Mucosa of rectum (tissue), 2 donors: ENCODE results near the gene UFD1.

Source experiments
- H3K27ac ChIP-seq, 2 donors: one replicate each; pipeline ENCODE4 v1.7.0; 2013; ENCODE audit warnings: inconsistent platforms in 2 of 2, low read depth in 2 of 2, low read length in 2 of 2
- H3K27me3 ChIP-seq, 2 donors: one replicate each; pipeline ENCODE4 v1.7.0; 2013; ENCODE audit warnings: low read length in 2 of 2; ENCODE audit not compliant: control insufficient read depth in 2 of 2, insufficient read depth in 2 of 2
- H3K36me3 ChIP-seq, 2 donors: one replicate each; pipeline ENCODE4 v1.7.0; 2013; ENCODE audit warnings: low read length in 2 of 2; ENCODE audit not compliant: control insufficient read depth in 2 of 2, insufficient read depth in 2 of 2
- H3K4me1 ChIP-seq, 2 donors: one replicate each; pipeline ENCODE4 v1.7.0; 2013; ENCODE audit warnings: low read length in 2 of 2, mild to moderate bottlenecking in 1 of 2; ENCODE audit not compliant: control insufficient read depth in 2 of 2, insufficient read depth in 2 of 2
- H3K4me3 ChIP-seq, 2 donors: one replicate each; pipeline ENCODE4 v1.7.0; 2013; ENCODE audit warnings: low read length in 2 of 2
- H3K9ac ChIP-seq, 2 donors: one replicate each; pipeline ENCODE4 v1.7.0; 2013; ENCODE audit warnings: low read length in 2 of 2, low read depth in 1 of 2, mild to moderate bottlenecking in 1 of 2
- H3K9me3 ChIP-seq, 2 donors: one replicate each; pipeline ENCODE4 v1.7.0; 2013; ENCODE audit warnings: low read length in 2 of 2; ENCODE audit not compliant: control insufficient read depth in 2 of 2
- donor health status: healthy.
- donor health status: Normal muscosa, but diverticular disease.

Gene UFD1

GRCh38 chr22:19496324-19496630, 17.3 kb upstream of the UFD1 start:
- Histone ChIP-seq H3K27me3 (no peaks in the 10 kb centered on the region), H3K9ac (no peak overlapping the region), H3K9me3 (no peaks in the 10 kb centered on the region), H3K4me3 (no peak overlapping the region), H3K36me3 (no peaks in the 10 kb centered on the region), H3K4me1 (no peaks in the 10 kb centered on the region), H3K27ac (no peak overlapping the region)

GRCh38 chr22:19495562-19496323, 16.8 kb upstream of the UFD1 start:
- no peak overlapping the region for H3K4me3 ChIP-seq
- H3K27ac ChIP-seq, result no peak overlapping the region
- H3K27me3 ChIP-seq, result no peaks in the 10 kb centered on the region
- no peaks in the 10 kb centered on the region for H3K36me3 ChIP-seq
- no peaks in the 10 kb centered on the region for H3K9me3 ChIP-seq
- no peaks in the 10 kb centered on the region for H3K4me1 ChIP-seq
- no peak overlapping the region for H3K9ac ChIP-seq

GRCh38 chr22:19494676-19495173, 15.7 kb upstream of the UFD1 start:
- Histone ChIP-seq H3K4me3 (no peak overlapping the region), H3K27me3 (no peaks in the 10 kb centered on the region), H3K4me1 (no peaks in the 10 kb centered on the region), H3K9ac (no peak overlapping the region), H3K27ac (no peak overlapping the region), H3K36me3 (no peaks in the 10 kb centered on the region), H3K9me3 (no peaks in the 10 kb centered on the region)

- Histone ChIP-seq H3K4me1 (no peaks in the 10 kb centered on the region), H3K27me3 (no peaks in the 10 kb centered on the region), H3K9me3 (no peaks in the 10 kb centered on the region), H3K27ac (no peak overlapping the region), H3K36me3 (no peaks in the 10 kb centered on the region), H3K4me3 (no peak overlapping the region), H3K9ac (no peak overlapping the region)
These were observed 15.1 kb upstream of the UFD1 start for GRCh38 chr22:19494001-19494560.

GRCh38 chr22:19492504-19493174, 13.6 kb upstream of the UFD1 start:
- no peak overlapping the region for H3K4me3 ChIP-seq
- no peaks in the 10 kb centered on the region for H3K36me3 ChIP-seq
- no peaks in the 10 kb centered on the region for H3K4me1 ChIP-seq
- H3K27me3 ChIP-seq, result no peaks in the 10 kb centered on the region
- H3K27ac ChIP-seq, result no peak overlapping the region
- no peak overlapping the region for H3K9ac ChIP-seq
- no peaks in the 10 kb centered on the region for H3K9me3 ChIP-seq

GRCh38 chr22:19490628-19491230, 11.7 kb upstream of the UFD1 start:
- no peaks in the 10 kb centered on the region for H3K27me3 ChIP-seq
- H3K27ac ChIP-seq, result no peak overlapping the region
- H3K9ac ChIP-seq, result no peak overlapping the region
- H3K4me1 ChIP-seq, result no peaks in the 10 kb centered on the region
- H3K9me3 ChIP-seq, result no peaks in the 10 kb centered on the region
- no peaks in the 10 kb centered on the region for H3K36me3 ChIP-seq
- H3K4me3 ChIP-seq, result no peak overlapping the region

GRCh38 chr22:19488884-19489843, 10.2 kb upstream of the UFD1 start:
- Histone ChIP-seq H3K4me1 (no peaks in the 10 kb centered on the region), H3K36me3 (peaks cover 0 to 3% of the 10 kb centered on the region in 2 donors), H3K9ac (no peak overlapping the region), H3K9me3 (no peaks in the 10 kb centered on the region), H3K27ac (no peak overlapping the region), H3K4me3 (no peak overlapping the region), H3K27me3 (no peaks in the 10 kb centered on the region)

GRCh38 chr22:19488285-19488684, 9.3 kb upstream of the UFD1 start:
- Histone ChIP-seq H3K9me3 (no peaks in the 10 kb centered on the region), H3K9ac (no peak overlapping the region), H3K27ac (no peak overlapping the region), H3K36me3 (peaks cover 0 to 6% of the 10 kb centered on the region in 2 donors), H3K4me1 (no peaks in the 10 kb centered on the region), H3K4me3 (no peak overlapping the region), H3K27me3 (no peaks in the 10 kb centered on the region)

GRCh38 chr22:19483481-19484244, 4.7 kb upstream of the UFD1 start:
- H3K27me3 ChIP-seq, result no peaks in the 10 kb centered on the region
- H3K36me3 ChIP-seq, result peaks cover 0 to 6% of the 10 kb centered on the region in 2 donors
- H3K4me3 ChIP-seq, result no peak overlapping the region
- H3K27ac ChIP-seq, result no peak overlapping the region
- no peak overlapping the region for H3K9ac ChIP-seq
- no peaks in the 10 kb centered on the region for H3K9me3 ChIP-seq
- H3K4me1 ChIP-seq, result peaks cover 5% of the 10 kb centered on the region in 2 donors
